HG03039 (cell line): ENCODE data around the gene FOXO4.

ENCODE experiments used
- ATAC-seq: cut with Tn5 transposase; IDR thresholded peaks from one replicate; pipeline ENCODE4 v1.9.1; 2021; ENCODE audit warnings: mild to moderate bottlenecking, moderate library complexity; ENCODE audit not compliant: unreplicated experiment

FOXO4 gene

GRCh38 chrX:71098951-71099506 lies 3.4 kb downstream of the FOXO4 start:
- no peak for ATAC-seq

- ATAC-seq: no peak
Observed at GRCh38 chrX:71099736-71100135, 4.1 kb downstream of the FOXO4 start.

- no peak for ATAC-seq
Observed at GRCh38 chrX:71100581-71101505, 5.2 kb downstream of the FOXO4 start.

- ATAC-seq: no peak
Observed at GRCh38 chrX:71102292-71102691, 6.6 kb downstream of the FOXO4 start.

GRCh38 chrX:71103110-71103983 lies 7.7 kb downstream of the FOXO4 start:
- ATAC-seq: no peak

- no peak for ATAC-seq
Observed at GRCh38 chrX:71105628-71106027, 10.0 kb downstream of the FOXO4 start.

GRCh38 chrX:71106427-71106826 lies 10.8 kb downstream of the FOXO4 start, which contains the start of gene CXorf65:
Gene CXorf65, minus strand, starts transcription at chrX:71106740. Its CDS starts 184 bp downstream, at chrX:71106556.
- no peak for ATAC-seq

GRCh38 chrX:71107245-71107644 lies 11.6 kb downstream of the FOXO4 start:
- ATAC-seq: no peak

- no peak for ATAC-seq
Observed at GRCh38 chrX:71107762-71108360, 12.2 kb downstream of the FOXO4 start.

- ATAC-seq: no peak
Observed at GRCh38 chrX:71109051-71109450, 13.4 kb downstream of the FOXO4 start.

- peak; percentile 88 for ATAC-seq
Observed at GRCh38 chrX:71111141-71111843, 15.6 kb downstream of the FOXO4 start, which contains the start of gene IL2RG. Gene IL2RG, minus strand, starts transcription at chrX:71111577. Its CDS starts 38 bp downstream, at chrX:71111539.

GRCh38 chrX:71111921-71112431 lies 16.3 kb downstream of the FOXO4 start:
- ATAC-seq: peak; percentile 19

GRCh38 chrX:71117358-71117757 lies 21.7 kb downstream of the FOXO4 start:
- no peak for ATAC-seq

GRCh38 chrX:71118032-71118984 lies 22.7 kb downstream of the FOXO4 start, which contains the start of gene MED12:
Gene MED12, plus strand, starts transcription at chrX:71118596. Its CDS starts 159 bp downstream, at chrX:71118755.
- peak; percentile 86 for ATAC-seq

- no peak for ATAC-seq
Observed at GRCh38 chrX:71118985-71119535, 23.4 kb downstream of the FOXO4 start.

GRCh38 chrX:71128166-71128833 lies 32.6 kb downstream of the FOXO4 start:
- ATAC-seq: no peak

GRCh38 chrX:71128915-71129765 lies 33.5 kb downstream of the FOXO4 start:
- ATAC-seq: no peak
